ENCODE data around the gene ARHGDIA. TPM values are rescaled to one million over a fixed set of nuclear protein-coding genes. Genes with fewer than 3 reads are reported as not detected.

Gene ARHGDIA
- total and polyA plus RNA-seq, 11 donors, result 81.4 to 296 (median 152) TPM

DNA sequence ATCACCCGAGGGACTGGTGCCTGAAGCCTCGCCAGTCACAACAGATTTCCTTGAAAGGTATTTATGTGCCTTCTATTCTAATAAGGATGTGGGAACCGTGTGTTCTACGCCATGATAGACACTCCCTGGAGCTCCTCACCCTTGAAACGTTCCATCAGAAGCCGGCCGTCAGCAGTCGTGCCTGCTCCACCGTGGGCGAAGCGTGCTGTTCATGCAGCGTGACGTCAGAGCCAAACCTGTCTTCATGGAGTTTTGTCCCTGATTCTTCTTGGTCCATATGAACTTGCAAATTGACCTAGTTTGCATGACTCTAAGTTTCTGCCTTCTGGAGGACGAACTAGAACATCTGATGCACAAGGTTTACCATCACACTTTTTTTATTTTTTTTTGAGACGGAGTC, 31.8 kb downstream of the ARHGDIA start:
- DNase-seq (no peak), ATAC-seq (no peak)
- TF ChIP-seq, protein P1, sequence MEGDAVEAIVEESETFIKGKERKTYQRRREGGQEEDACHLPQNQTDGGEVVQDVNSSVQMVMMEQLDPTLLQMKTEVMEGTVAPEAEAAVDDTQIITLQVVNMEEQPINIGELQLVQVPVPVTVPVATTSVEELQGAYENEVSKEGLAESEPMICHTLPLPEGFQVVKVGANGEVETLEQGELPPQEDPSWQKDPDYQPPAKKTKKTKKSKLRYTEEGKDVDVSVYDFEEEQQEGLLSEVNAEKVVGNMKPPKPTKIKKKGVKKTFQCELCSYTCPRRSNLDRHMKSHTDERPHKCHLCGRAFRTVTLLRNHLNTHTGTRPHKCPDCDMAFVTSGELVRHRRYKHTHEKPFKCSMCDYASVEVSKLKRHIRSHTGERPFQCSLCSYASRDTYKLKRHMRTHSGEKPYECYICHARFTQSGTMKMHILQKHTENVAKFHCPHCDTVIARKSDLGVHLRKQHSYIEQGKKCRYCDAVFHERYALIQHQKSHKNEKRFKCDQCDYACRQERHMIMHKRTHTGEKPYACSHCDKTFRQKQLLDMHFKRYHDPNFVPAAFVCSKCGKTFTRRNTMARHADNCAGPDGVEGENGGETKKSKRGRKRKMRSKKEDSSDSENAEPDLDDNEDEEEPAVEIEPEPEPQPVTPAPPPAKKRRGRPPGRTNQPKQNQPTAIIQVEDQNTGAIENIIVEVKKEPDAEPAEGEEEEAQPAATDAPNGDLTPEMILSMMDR (IDR thresholded peaks at IDR 0.05), result no peak
- TF ChIP-seq POLR2A (IDR thresholded peaks at IDR 0.05), result no peak
- no peaks in the 10 kb centered on the region for H3K27me3 ChIP-seq
- intact Hi-C loops (cut with DNase I), result no loop called here
- WGBS, 4 donors, result 83 to 90% (median 87%) methylated on average over 15 of the region's 15 CpGs
- H3K4me3 ChIP-seq, result no peak overlapping the region
- H3K27ac ChIP-seq, result no peak overlapping the region
- H3K4me1 ChIP-seq, result peaks cover 0 to 21% (median 5%) of the 10 kb centered on the region in 12 donors
- peaks cover 0 to 22% (median 20%) of the 10 kb centered on the region in 9 donors for H3K36me3 ChIP-seq
- H3K9me3 ChIP-seq, result no peaks in the 10 kb centered on the region

DNA sequence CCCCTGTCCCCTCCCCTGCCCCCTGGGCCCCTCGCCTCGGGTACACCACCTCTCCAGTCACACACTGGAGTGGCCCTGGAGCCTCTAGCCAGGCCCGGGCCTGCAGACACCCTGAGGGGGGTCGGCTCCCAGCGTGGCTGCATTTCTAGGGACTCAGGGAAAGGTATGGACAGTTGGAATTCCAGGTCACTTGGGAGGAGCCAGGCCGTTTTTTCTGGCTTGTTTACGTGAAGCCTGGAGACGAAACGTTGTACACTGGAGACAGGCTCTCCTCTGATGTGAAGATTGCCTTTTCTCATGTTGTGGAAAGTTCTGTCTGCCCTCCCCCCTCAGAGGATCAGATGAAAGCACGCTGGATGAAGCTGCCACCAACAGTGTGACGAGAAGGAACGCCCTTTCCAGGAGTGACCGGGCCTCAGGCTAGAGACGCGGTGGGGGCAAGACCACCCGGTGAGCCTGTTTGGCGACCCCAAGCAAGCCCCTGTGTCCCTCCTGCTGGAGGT, 32.3 kb downstream of the ARHGDIA start:
- DNase-seq (no peak), ATAC-seq (no peak)
- Histone ChIP-seq H3K27me3 (no peaks in the 10 kb centered on the region), H3K4me3 (no peak overlapping the region), H3K4me1 (peaks cover 0 to 26% (median 9%) of the 10 kb centered on the region in 12 donors), H3K27ac (no peak overlapping the region), H3K9me3 (no peaks in the 10 kb centered on the region), H3K36me3 (peaks cover 0 to 17% (median 15%) of the 10 kb centered on the region in 9 donors)
- no peak for TF ChIP-seq POLR2A (IDR thresholded peaks at IDR 0.05)
- TF ChIP-seq, protein P1 (IDR thresholded peaks at IDR 0.05), result no peak
- intact Hi-C loops (cut with DNase I), result no loop called here
- WGBS, 4 donors, result 48 to 60% (median 54%) methylated on average over 14 to 17 of the region's 17 CpGs

DNA sequence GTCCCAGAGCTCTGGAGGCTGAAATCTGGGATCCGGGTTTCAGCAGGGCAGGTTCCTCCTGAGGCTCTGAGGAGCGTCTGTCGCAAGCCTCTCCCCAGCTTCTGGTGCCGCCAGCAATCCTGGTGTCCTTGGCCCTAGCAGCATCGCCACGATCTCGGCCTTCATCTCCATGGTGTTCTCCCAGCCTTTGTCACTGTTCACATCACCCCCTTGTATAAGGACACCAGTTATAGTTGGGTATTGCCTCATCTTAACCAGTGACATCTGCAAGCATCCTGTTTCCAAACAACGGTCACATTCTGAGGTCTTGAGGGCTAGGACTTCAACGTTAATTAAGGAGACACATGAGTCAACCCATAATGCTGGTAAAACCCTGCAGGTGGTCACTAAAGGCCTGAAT, 33.5 kb downstream of the ARHGDIA start:
- 75 to 90% (median 82%) methylated on average over 9 of the region's 9 CpGs for WGBS, 4 donors
- ATAC-seq, result no peak

DNA sequence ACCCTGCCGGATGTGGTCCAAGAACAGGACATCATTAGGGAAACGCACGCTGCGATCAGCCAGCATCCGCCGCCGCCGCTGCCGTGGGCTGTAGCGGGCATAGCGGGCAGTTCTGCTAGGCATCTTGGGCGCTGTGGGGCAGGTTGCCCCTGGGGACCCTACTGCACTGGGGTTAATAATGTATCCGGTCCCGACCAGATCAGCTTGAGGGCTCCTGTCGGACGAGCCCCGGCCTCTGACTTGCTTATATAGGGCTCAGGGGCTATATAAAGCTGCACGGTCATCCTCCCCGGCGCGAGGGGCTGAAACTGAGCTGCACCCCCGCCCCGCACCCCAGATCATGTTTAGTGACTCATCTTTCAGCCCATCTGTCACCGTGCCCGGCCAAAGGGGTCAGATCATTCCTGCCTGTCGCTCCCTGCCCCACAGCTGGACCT, 36.3 kb downstream of the ARHGDIA start, which contains the start of gene PPP1R27:
Gene PPP1R27 (minus strand): TSS at position 220 of the 437 bp plus-strand sequence. CDS start 97 bp downstream, at position 123.
- no peak for DNase-seq
- Histone ChIP-seq H3K4me3 (peak within 1 kb of the TSS in 11 of 12 donors; percentile 50 to 97 (median 83)), H3K27me3 (no peaks in the 10 kb centered on the region), H3K9me3 (no peaks in the 10 kb centered on the region), H3K36me3 (no peaks in the 10 kb centered on the region), H3K27ac (peak within 1 kb of the TSS in 9 of 12 donors; percentile 94 to 99 (median 96)), H3K4me1 (peaks cover 0 to 31% (median 21%) of the 10 kb centered on the region in 12 donors)
- intact Hi-C loops (cut with DNase I), result no loop called here
- TF ChIP-seq POLR2A (IDR thresholded peaks at IDR 0.05), result no peak
- TF ChIP-seq, protein P1 (IDR thresholded peaks at IDR 0.05), result no peak
- WGBS, 4 donors, result 89 to 97% (median 93%) methylated on average over 19 to 26 of the region's 26 CpGs
- ATAC-seq, result no peak

More for the DNA sequence above, 33.5 kb downstream of the ARHGDIA start:
- Histone ChIP-seq H3K4me1 (peaks cover 0 to 33% (median 14%) of the 10 kb centered on the region in 12 donors), H3K4me3 (no peak overlapping the region), H3K27me3 (no peaks in the 10 kb centered on the region), H3K27ac (no peak overlapping the region), H3K36me3 (peaks cover 0 to 5% (median 3%) of the 10 kb centered on the region in 9 donors), H3K9me3 (no peaks in the 10 kb centered on the region)
- TF ChIP-seq, protein P1 (IDR thresholded peaks at IDR 0.05), result no peak
- TF ChIP-seq POLR2A (IDR thresholded peaks at IDR 0.05), result no peak
- no peak for DNase-seq
- intact Hi-C loops (cut with DNase I), result no loop called here

All from heart left ventricle (tissue), 16 donors.